DMS 273 (cell line): ENCODE results near the gene RPS6KA4.

Experiments
- DNase-seq: peaks from one replicate; lab custom pipeline; 2025; ENCODE audit not compliant: unreplicated experiment; lab: John Stamatoyannopoulos, UW

The RPS6KA4 gene

DNA sequence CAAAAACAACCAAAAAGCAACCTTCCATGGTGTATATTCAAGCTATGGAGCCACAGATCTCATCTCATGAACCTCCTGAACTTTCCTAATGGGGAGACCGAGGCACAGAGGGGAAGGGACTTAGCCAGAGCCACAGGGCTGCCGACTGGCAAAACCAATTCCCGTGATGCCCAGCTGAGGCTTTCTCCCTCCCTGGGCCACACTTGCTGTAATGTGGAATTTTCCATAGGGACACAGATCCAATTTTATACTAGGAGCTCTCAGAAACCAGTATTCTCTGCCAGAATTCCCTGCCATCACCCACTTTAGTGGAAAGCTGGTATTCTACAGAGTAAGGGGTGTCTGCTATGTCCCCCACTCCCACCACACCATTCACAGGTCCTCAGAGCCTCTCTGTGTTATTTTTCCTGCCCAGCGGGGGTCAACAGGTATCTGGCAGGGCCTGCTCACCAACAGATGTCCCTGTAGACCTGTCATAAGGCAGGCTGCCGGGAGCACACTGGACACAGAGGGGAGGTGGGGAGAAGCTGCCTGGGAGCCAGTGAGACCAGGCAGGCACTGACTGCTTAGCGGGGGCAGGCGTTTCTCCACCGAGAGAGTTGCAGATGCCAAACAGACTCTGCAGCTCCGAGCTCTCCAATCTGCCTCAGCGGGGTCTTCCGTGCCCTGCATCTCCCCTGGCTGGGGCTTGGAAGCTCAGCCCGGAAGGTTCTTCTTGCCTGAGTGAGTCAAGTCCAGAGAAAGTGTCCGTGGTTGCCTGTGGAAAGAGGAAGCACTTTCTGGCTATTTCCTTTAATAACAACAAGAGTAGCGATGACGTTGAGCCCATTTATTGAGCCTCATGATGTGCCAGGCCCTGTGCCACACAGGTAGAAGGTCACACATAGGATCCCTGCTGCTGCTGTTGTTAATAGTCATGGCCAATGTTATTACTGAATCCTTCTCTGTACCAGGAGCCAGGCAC, 26.3 kb downstream of the RPS6KA4 start:
- DNase-seq: peak; percentile 36

GRCh38 chr11:64385945-64386704, 27.2 kb downstream of the RPS6KA4 start:
- DNase-seq: no peak

DNA sequence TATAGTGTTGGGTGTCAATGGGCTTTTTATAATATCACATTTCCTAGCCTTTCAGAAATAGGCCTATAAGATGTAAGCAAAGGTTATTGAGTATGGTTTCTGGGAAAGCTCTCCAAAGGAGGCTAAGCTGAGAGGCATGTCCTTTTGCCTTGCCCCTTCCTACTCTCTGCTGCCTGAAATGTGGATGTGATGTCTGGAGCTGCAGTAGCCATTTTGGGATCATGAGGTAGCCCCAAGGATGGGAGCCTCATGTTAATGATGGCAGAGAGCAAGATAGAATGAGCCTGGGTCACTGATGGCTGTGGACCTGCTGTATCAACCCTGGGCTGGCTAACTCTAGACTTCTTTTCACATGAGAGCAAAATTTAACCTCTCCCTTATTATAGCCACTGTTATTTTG, 29.0 kb downstream of the RPS6KA4 start:
- no peak for DNase-seq

- DNase-seq: no peak
Observed at GRCh38 chr11:64388894-64389293, 29.9 kb downstream of the RPS6KA4 start.

GRCh38 chr11:64389851-64390250, 30.9 kb downstream of the RPS6KA4 start:
- no peak for DNase-seq

DNA sequence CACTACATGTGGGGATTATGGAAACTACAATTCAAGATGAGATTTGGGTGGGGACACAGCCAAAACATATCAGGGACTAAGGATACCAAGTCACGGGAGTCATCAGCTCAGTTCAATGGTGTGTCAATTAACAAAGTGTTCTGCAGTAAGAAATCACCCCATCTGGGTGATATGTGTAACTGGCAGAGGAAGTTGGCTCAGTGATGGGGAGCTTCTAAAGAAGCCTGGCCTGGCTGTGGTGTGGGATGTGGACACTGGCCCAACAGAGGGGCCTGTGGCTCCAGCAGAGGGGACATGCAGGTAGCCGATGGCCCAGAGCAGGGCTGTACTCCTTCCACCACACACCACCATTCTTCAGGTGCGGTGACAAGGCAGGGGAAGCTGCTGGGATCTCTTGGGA, 31.6 kb downstream of the RPS6KA4 start:
- DNase-seq: no peak

DNA sequence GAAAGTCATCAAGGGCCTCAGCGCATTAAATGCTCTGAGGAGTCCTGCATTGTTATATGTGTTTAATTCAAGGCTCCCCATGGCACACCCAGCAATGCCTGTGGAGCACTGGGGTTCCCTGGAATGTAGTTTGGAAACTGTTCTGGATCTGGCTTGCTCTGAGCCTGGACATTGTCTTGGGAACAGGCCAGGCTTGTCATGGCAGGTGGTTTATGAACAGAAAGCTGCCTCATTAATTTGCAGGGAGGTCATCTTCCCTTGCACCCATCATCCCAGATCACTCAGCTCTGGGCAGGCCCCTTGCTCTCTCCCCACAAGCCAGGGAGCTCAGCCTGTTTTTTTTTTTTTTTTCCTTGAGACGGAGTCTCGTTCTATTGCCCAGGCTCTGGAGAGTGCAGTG, 32.9 kb downstream of the RPS6KA4 start:
- no peak for DNase-seq

- DNase-seq: no peak
Observed at GRCh38 chr11:64395545-64396078, 36.6 kb downstream of the RPS6KA4 start.

DNA sequence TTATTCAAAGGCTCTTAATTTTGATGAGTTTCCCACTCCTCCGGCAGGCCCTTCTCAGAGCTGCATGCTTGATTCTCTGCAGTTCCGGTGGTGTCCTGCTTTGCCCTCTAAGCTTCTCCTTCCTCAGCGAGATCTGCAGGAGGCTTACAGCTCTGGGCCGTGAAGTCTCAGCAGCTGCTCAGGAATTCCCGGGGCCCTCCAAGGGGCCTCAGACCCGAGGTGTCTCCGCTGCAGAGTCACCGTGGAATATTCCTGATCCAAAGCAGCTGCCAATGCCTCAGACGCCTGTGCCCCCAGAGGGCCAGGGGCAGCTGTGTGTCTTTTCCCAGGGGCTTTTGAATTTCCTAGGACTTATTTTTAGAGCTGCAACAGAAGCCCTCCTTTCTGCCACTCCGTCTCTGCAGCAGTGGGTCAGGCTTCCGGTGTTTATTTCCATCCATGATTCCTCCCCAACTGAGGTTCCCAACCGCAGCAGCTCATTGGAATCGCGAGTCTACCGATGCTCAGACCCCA, 37.2 kb downstream of the RPS6KA4 start:
- DNase-seq: peak; percentile 54

- DNase-seq: no peak
Observed at GRCh38 chr11:64400102-64400501, 41.1 kb downstream of the RPS6KA4 start.

DNA sequence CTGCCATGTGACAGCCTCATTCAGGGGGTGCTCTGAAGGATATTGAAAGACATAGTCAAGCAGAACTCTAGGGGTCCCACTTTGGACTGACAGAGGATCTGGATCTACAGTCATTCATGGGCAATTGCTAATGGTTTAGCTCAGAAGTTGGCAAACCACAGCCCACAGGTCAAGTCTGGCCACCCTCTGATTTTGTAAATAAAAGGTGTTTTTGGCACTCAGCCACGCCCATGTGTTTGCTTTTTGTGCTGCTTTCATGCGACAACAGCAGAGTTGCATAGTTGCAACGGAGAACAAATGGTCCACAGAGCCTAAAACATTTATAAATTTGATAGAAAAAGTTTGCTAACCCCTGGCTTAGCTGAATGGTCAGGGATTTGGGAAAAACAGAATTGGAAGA, 41.7 kb downstream of the RPS6KA4 start:
- no peak for DNase-seq

DNA sequence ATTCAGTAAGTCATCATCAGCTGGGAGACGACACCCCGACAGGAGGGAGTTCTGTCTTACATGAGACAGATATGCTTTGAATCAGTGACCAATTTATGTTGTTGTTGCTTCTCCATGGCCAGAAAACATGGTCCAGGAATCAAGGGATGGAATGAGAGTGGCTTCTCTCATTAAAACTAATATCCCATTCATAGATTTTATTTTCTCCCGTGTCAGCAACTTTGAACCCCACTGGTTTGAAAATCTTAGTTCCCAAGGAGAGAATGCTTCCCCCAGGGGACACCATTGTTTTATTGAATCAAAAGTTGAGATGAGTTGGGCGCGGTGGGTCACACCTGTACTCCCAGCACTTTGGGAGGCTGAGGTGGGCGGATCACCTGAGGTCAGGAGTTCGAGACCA, 42.8 kb downstream of the RPS6KA4 start:
- DNase-seq: no peak

DNA sequence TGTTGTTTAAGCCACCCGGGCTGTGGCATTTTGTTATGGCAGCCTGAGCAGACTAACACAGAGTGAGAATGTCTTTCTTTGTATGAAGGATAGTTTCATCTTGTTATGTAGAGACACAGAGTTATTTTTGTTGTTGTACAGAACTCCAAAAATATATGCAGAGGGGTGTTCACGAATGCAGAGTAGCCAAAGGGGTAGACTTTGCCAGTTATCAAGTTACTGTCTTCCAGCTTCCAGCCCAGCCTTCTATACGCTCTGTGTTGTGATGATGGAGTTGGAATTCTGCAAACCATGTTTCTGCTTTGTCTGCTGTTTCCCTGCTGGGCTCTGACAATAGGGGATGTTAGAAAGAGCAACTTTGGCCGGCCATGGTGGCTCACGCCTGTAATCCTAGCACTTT, 44.1 kb downstream of the RPS6KA4 start:
- no peak for DNase-seq

GRCh38 chr11:64406221-64406946, 47.4 kb downstream of the RPS6KA4 start:
- DNase-seq: no peak

- DNase-seq: no peak
Observed at GRCh38 chr11:64407221-64407620, 48.3 kb downstream of the RPS6KA4 start.

DNA sequence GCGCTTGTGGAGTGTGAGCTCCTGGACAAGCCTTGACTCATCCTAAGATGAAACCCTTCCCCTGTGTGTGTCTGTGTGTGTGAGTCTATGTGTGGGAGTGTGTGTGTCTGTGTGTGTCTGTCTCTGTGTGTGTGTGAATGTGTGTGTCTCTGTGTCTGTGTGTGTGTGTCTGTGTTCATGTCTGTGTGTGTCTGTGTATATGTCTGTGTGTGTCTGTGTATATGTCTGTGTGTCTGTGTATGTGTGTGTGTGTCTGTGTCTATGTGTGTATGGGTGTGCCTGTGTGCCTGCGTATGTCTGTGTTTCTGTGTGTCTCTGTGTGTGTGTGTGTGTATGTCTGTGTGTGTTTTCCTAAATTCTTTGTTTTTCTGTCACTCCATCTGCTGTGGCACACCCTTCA, 48.7 kb downstream of the RPS6KA4 start:
- DNase-seq: no peak

GRCh38 chr11:64409278-64409677, 50.3 kb downstream of the RPS6KA4 start:
- DNase-seq: peak; percentile 44

GRCh38 chr11:64409707-64410403, 50.9 kb downstream of the RPS6KA4 start:
- peak; percentile 97 for DNase-seq

DNA sequence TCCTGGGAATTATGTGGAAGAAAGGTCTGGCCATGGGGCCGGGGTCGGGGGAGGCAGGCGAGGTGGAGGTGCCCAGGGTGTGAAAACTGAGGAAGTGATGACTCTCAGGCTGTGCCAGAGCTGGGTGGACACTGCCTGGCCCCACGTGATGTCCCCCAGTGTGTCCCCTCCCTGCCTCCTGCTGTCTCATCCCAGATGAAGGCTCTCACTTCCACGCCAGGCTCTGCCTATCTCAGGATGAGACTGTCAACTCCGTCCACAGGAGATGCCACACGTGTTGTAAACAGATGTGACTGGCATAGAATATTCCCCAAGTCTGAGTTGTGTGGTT, 51.4 kb downstream of the RPS6KA4 start:
- DNase-seq: no peak

- DNase-seq: no peak
Observed at GRCh38 chr11:64413417-64413816, 54.5 kb downstream of the RPS6KA4 start.
